ENCODE data around the gene AMOTL1.

Gene AMOTL1

DNA sequence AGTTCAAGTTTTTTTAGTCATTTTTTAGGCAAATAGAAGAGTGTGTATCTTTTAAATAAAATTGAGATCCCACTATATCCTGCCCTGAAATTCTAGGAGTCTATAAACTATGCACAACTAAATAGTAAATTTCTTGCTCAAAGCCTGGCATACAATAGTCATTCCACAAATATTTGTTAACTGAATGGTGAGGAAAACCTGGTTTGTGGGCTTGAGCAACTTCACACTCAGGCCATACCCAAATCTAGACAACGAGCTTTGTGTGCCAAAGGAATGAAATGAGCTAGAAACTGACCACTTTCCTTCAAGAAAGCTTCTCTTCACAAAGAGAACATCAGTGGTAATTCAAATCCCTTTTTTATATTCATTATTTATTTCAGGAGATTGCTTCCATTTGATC, 39.6 kb upstream of the AMOTL1 start:
- H3K4me3 ChIP-seq (replicated peaks; ENCODE audit: low read depth, low read length), result no peak overlapping the region
- peak; percentile 59 for DNase-seq (ENCODE audit: low read depth)
- TF ChIP-seq, protein P1, sequence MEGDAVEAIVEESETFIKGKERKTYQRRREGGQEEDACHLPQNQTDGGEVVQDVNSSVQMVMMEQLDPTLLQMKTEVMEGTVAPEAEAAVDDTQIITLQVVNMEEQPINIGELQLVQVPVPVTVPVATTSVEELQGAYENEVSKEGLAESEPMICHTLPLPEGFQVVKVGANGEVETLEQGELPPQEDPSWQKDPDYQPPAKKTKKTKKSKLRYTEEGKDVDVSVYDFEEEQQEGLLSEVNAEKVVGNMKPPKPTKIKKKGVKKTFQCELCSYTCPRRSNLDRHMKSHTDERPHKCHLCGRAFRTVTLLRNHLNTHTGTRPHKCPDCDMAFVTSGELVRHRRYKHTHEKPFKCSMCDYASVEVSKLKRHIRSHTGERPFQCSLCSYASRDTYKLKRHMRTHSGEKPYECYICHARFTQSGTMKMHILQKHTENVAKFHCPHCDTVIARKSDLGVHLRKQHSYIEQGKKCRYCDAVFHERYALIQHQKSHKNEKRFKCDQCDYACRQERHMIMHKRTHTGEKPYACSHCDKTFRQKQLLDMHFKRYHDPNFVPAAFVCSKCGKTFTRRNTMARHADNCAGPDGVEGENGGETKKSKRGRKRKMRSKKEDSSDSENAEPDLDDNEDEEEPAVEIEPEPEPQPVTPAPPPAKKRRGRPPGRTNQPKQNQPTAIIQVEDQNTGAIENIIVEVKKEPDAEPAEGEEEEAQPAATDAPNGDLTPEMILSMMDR (IDR thresholded peaks at IDR 0.05; ENCODE audit: low read length, missing control alignments), result no peak

DNA sequence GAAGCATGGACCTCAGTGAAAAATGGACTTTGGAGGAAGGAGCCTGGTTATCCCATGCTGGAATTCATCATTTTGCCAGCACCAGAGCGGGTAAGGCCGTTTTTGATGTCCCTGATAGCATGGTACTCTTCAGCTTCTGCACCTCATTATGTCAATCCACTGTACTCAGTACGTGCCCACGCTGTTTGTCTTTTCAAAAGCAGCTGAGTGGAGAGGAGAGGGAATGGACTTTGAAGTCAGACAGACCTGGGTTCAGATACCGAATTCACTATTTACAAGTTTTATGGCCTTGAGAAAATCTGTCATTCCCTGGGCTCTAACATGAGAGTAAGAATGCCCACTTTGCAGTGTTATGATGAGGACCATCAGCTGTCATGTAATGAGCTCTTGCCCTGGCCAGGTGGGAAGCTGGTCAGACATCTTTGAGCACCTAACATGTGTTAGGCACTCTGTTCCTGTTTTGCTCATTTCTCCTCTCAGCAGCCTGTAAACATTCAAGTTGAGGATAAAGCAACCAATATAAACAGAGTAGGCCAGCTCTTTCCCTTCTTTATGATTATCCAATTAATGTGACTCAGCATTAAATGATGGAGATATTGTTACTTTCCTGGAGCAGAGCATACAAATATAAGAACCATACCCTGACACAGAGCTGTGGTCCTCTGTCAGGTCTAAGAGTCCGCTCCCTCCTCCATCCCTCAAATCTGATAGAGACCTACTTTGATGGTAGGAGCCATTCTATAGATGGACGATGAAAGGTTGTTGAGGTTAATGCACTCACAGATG, 39.0 kb upstream of the AMOTL1 start:
- TF ChIP-seq, protein P1 (IDR thresholded peaks at IDR 0.05; ENCODE audit: low read length, missing control alignments), result no peak
- H3K4me3 ChIP-seq (replicated peaks; ENCODE audit: low read depth, low read length), result no peak overlapping the region
- no peak for DNase-seq (ENCODE audit: low read depth)

DNA sequence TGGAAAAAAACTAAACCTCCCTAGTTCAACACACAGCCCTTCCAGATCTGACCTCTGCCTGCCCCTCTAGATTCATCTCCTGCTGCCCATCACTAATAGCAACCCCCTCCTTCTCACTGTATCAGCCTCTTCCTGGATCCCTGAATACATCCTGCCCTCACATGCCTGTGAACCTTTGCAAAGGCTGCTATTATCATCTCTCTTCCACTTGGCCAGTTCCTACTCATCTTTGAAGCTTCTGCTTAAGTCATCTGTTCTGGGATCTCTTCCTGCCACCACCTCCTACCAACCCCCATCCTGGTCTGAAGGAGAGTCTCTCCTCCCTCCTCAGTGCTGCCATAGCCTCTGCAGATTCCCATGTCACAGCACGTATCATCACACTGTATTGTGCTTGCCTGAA, 38.0 kb upstream of the AMOTL1 start:
- H3K4me3 ChIP-seq (replicated peaks; ENCODE audit: low read depth, low read length), result no peak overlapping the region
- TF ChIP-seq, protein P1 (IDR thresholded peaks at IDR 0.05; ENCODE audit: low read length, missing control alignments), result no peak
- DNase-seq (ENCODE audit: low read depth), result no peak

DNA sequence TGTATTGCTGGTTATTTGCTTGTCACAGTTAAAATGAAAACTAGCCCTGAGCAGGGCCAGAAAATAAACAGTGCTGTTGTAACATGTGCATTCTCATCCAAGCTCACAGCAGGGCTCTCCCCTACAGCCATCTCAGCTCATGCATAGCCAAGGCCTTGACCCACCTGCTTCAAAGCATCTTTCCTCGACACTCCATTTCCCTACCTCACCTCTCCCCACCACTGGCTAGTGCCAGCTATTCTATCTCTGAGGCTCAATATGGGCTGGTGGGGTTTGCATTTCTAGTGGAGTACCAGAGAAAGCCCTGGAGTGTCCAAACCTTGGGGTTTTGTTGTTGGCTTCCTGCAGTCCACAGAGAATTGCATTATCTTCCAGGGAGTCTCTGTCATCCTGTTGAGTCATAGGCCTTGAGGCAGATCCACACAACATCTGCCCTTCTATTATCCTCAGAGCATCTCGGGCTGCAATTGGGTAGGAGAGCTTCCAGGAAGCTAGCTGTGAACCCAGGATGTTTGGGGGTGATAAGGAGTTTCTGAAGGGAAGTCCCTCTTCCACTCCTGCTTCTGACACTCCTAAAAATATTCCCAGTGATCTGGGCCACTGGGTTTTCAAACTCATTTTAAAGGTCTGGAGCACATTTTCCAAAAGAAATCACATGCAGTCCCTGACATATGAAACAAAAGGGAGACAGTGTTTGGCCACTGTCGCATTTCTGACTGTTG, 36.1 kb upstream of the AMOTL1 start:
- DNase-seq (ENCODE audit: low read depth), result peak; percentile 86
- H3K4me3 ChIP-seq (replicated peaks; ENCODE audit: low read depth, low read length), result no peak overlapping the region
- TF ChIP-seq, protein P1 (IDR thresholded peaks at IDR 0.05; ENCODE audit: low read length, missing control alignments), result no peak

DNA sequence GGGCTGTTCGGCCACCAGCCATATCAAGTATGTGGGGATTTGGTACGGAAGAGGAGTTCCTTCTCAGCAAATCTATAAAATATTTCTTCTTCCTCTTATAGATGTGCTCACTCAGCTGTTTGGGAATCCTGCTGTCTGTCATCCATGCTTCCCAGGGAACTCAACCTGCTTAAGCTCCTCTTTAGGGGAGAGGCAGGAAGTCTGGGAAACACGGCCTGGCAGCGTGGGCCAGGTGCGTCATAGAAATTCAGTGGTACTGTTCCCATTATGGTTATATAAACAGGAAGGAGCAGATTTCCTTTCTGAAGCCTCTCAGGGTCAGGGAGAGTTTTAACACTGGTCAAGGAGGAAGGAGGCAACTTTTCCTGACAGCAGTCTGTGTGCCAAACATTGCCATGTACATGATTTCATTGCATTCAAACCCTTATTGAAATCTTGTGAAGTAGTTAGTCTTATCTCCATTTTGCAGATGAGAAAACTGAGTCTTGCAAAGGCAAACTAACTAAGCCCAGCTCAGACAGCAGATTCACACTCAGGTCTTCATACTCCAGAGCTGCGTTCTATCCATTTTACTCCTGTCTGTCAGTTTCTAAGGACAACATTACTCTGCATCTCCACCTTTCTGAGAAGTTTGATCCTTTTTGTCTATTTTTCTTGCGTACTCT, 35.4 kb upstream of the AMOTL1 start:
- peak; percentile 90 for DNase-seq (ENCODE audit: low read depth)
- no peak overlapping the region for H3K4me3 ChIP-seq (replicated peaks; ENCODE audit: low read depth, low read length)
- TF ChIP-seq, protein P1 (IDR thresholded peaks at IDR 0.05; ENCODE audit: low read length, missing control alignments), result no peak

DNA sequence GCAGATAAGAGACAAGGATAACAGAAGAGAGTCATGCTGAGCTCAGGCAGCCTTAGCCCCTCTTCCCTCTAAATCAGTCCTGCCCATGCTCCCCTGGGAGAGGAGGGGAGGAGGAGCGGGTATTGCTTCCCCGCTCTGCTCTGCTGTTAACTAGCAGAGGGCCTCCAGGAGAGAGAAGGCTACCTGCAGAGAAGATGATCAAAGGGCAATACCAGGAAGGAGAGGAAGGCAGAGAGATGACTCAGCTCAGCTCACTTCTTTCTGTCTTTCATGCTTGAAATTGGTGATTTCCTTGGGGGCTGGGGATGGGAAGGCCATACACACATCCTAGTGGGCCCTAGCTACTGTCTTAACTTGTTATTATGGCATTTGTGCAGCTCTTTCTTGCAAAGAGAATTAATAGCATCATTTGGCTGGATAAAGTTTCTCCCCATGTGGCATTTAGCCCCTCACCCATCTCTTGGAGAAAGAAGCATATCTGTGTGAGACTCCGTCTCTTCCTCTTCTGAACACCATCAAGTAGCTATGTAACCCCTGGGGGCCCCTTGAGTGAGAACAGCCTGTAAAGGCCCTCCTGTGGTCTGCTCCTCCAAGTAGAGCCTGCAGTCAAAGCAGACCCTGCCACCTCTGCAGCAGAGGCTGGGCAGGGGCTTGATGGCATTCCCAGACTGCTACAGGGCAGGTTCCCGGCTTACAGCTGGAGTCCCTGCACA, 33.4 kb upstream of the AMOTL1 start:
- H3K4me3 ChIP-seq (replicated peaks; ENCODE audit: low read depth, low read length), result no peak overlapping the region
- TF ChIP-seq, protein P1 (IDR thresholded peaks at IDR 0.05; ENCODE audit: low read length, missing control alignments), result no peak
- no peak for DNase-seq (ENCODE audit: low read depth)

Measured in fibroblast of pulmonary artery (primary cell).